T-helper 2 cell (primary cell): ENCODE results near the gene ECEL1.

ENCODE experiments used
- DNase-seq, 5 experiments: peaks; one replicate each; pipeline versions ENCODE4 v3.0.0 to v3.0.0-alpha.2; 2012 to 2022

The ECEL1 gene

GRCh38 chr2:232496501-232497270, 9.1 kb upstream of the ECEL1 start:
- no peak for DNase-seq

GRCh38 chr2:232495292-232495691, 7.7 kb upstream of the ECEL1 start:
- DNase-seq = no peak

GRCh38 chr2:232494542-232494941, 6.9 kb upstream of the ECEL1 start:
- no peak for DNase-seq

GRCh38 chr2:232493701-232494474, 6.3 kb upstream of the ECEL1 start:
- DNase-seq = no peak

- DNase-seq = no peak
These were observed 5.5 kb upstream of the ECEL1 start for GRCh38 chr2:232492963-232493700.

GRCh38 chr2:232492236-232492848, 4.7 kb upstream of the ECEL1 start:
- DNase-seq = no peak

- no peak for DNase-seq
These were observed 3.6 kb upstream of the ECEL1 start for GRCh38 chr2:232491139-232491780.

- DNase-seq = no peak
These were observed 2.8 kb upstream of the ECEL1 start for GRCh38 chr2:232490221-232491138.

GRCh38 chr2:232489516-232490220, 2.0 kb upstream of the ECEL1 start:
- DNase-seq = no peak

GRCh38 chr2:232488721-232489300, 1.2 kb upstream of the ECEL1 start:
- no peak for DNase-seq

- DNase-seq = no peak
These were observed 570 bp upstream of the ECEL1 start for GRCh38 chr2:232488097-232488711.

GRCh38 chr2:232486558-232487384, 863 bp downstream of the ECEL1 start:
- DNase-seq = no peak

GRCh38 chr2:232485757-232486557, 1.7 kb downstream of the ECEL1 start:
- no peak for DNase-seq

GRCh38 chr2:232485348-232485756, 2.3 kb downstream of the ECEL1 start:
- no peak for DNase-seq

- DNase-seq = no peak
These were observed 2.8 kb downstream of the ECEL1 start for GRCh38 chr2:232484628-232485347.

GRCh38 chr2:232483923-232484627, 3.6 kb downstream of the ECEL1 start:
- no peak for DNase-seq
